SK-N-SH (cell line): Measurements from ENCODE around the gene ELFN2. TPM values are rescaled to one million over a fixed set of nuclear protein-coding genes. Genes with fewer than 3 reads are reported as not detected.
"Not testable (repeated sequence)": the region's sequence is repeated elsewhere in the genome, so short reads cannot be mapped to it uniquely, and the experiment has no call there.

Experiments
- CTCF ChIA-PET: fragments of 300-600, 350-600 bp; formaldehyde crosslinking; extraction: SDS; loops from one replicate; lab custom pipeline; 2021; lab: Yijun Ruan, JAX
- POLR2A ChIA-PET: fragments of 350-600 bp; sonication (Branson Sonifier 250); formaldehyde crosslinking; extraction: SDS; loops from one replicate; lab custom pipeline; 2020; ENCODE audit warnings: antibody characterized with exemption, inconsistent platforms; lab: Yijun Ruan, JAX
- DNase-seq: peaks from one replicate; pipeline ENCODE4 v3.0.0; 2012
- H2AFZ ChIP-seq: fragments of 200-600 bp; sonication (generic); 2 replicates; pipeline ENCODE4 v1.8.1; 2016; ENCODE audit warnings: antibody characterized with exemption, mild to moderate bottlenecking, low read depth
- H3F3A ChIP-seq: fragments of 200-600 bp; sonication (generic); replicated peaks from 2 replicates; pipeline ENCODE3; 2016; ENCODE audit warnings: antibody characterized with exemption, mild to moderate bottlenecking; ENCODE audit not compliant: insufficient read depth
- H3K27ac ChIP-seq, 2 experiments: fragments of 200-500 bp in 1 of 2; fragments of 200-600 bp in 1 of 2; sonication (Bioruptor generic) in 1 of 2; sonication (generic), shearing (Covaris generic) in 1 of 2; 2 replicates each; pipeline versions ENCODE4 v1.5.1 to v1.6.1; 2014 to 2016; ENCODE audit warnings: low read depth in 2 of 2, inconsistent platforms in 1 of 2, low read length in 1 of 2, mild to moderate bottlenecking in 1 of 2, mixed read lengths in 1 of 2
- H3K27me3 ChIP-seq: fragments of 200-600 bp; sonication (generic), shearing (Covaris generic); 2 replicates; pipeline ENCODE4 v1.6.1; 2016; ENCODE audit warnings: mixed run types; ENCODE audit not compliant: insufficient read depth
- H3K36me3 ChIP-seq, 2 experiments: fragments of 200-500 bp in 1 of 2; fragments of 200-600 bp in 1 of 2; sonication (Bioruptor generic) in 1 of 2; sonication (generic) in 1 of 2; replicated peaks in 1 of 2; 2 replicates each; pipeline versions ENCODE3 to v1.5.1; 2014 to 2016; ENCODE audit warnings: low read length in 1 of 2, mild to moderate bottlenecking in 1 of 2; ENCODE audit not compliant: insufficient read depth in 2 of 2, control insufficient read depth in 1 of 2
- H3K4me1 ChIP-seq, 2 experiments: fragments of 200-500 bp in 1 of 2; fragments of 200-600 bp in 1 of 2; sonication (Bioruptor generic) in 1 of 2; sonication (generic), shearing (Covaris generic) in 1 of 2; 2 replicates each; pipeline versions ENCODE4 v1.5.1 to v1.6.1; 2014 to 2016; ENCODE audit warnings: low read depth in 1 of 2, low read length in 1 of 2, mixed run types in 1 of 2; ENCODE audit not compliant: insufficient read depth in 2 of 2, control insufficient read depth in 1 of 2
- H3K4me2 ChIP-seq: fragments of 200-600 bp; sonication (generic), shearing (Covaris generic); 2 replicates; pipeline ENCODE4 v1.6.1; 2017; ENCODE audit warnings: mixed run types
- H3K4me3 ChIP-seq, 2 experiments: fragments of 200-500 bp in 1 of 2; fragments of 200-600 bp in 1 of 2; sonication (Bioruptor generic) in 1 of 2; sonication (generic), shearing (Covaris generic) in 1 of 2; 2 replicates each; pipeline versions ENCODE4 v1.5.1 to v1.8.1; 2014 to 2016; ENCODE audit warnings: low read depth in 2 of 2, inconsistent platforms in 1 of 2, low read length in 1 of 2, mild to moderate bottlenecking in 1 of 2, mixed read lengths in 1 of 2, moderate library complexity in 1 of 2
- H3K79me2 ChIP-seq: fragments of 200-600 bp; sonication (generic); 2 replicates; pipeline ENCODE4 v1.8.1; 2017; ENCODE audit warnings: mild to moderate bottlenecking; ENCODE audit not compliant: insufficient read depth
- H3K9ac ChIP-seq: fragments of 200-600 bp; sonication (generic); 2 replicates; pipeline ENCODE4 v1.6.1; 2017; ENCODE audit warnings: mixed run types
- H3K9me2 ChIP-seq: fragments of 200-600 bp; sonication (generic); 2 replicates; pipeline ENCODE4 v1.6.1; 2017; ENCODE audit warnings: mixed run types
- H3K9me3 ChIP-seq: fragments of 200-600 bp; sonication (generic); 2 replicates; pipeline ENCODE4 v1.6.1; 2017; ENCODE audit warnings: mixed run types, mild to moderate bottlenecking, moderate library complexity
- H4K20me1 ChIP-seq: fragments of 200-600 bp; sonication (generic); 2 replicates; pipeline ENCODE4 v1.6.1; 2017; ENCODE audit warnings: mild to moderate bottlenecking, mixed run types; ENCODE audit not compliant: insufficient read depth
- CHD2 ChIP-seq: fragments of 150-350 bp; IDR thresholded peaks from 2 replicates; pipeline ENCODE4 v1.6.1; 2018; ENCODE audit warnings: low read length; ENCODE audit not compliant: partially characterized antibody
- CTCF ChIP-seq: fragments of 200-600 bp; sonication (generic); IDR thresholded peaks from 2 replicates; pipeline ENCODE4 v1.6.1; 2017; ENCODE audit warnings: antibody characterized with exemption, mild to moderate bottlenecking, moderate library complexity
- ELF1 ChIP-seq: IDR thresholded peaks from 2 replicates; pipeline ENCODE4 v1.4.0; 2012
- FOSL2 ChIP-seq: IDR thresholded peaks from 2 replicates; pipeline ENCODE4 v1.4.0; 2012; ENCODE audit warnings: low read depth, mild to moderate bottlenecking, moderate library complexity, borderline replicate concordance
- FOXM1 ChIP-seq: IDR thresholded peaks from 2 replicates; pipeline ENCODE4 v1.4.0; 2012; ENCODE audit warnings: low read depth, mild to moderate bottlenecking
- GABPA ChIP-seq: IDR thresholded peaks from 2 replicates; pipeline ENCODE4 v1.4.0; 2012; ENCODE audit warnings: low read depth, mild to moderate bottlenecking
- JUND ChIP-seq: IDR thresholded peaks from 2 replicates; pipeline ENCODE4 v1.4.0; 2012
- MEF2A ChIP-seq: IDR thresholded peaks from 2 replicates; pipeline ENCODE4 v1.4.0; 2012; ENCODE audit warnings: low read depth, borderline replicate concordance
- NFIC ChIP-seq: IDR thresholded peaks from 2 replicates; pipeline ENCODE4 v1.4.0; 2012; ENCODE audit warnings: borderline replicate concordance
- NRF1 ChIP-seq: IDR thresholded peaks from 2 replicates; pipeline ENCODE4 v1.6.1; 2012; ENCODE audit warnings: low read depth, mild to moderate bottlenecking, low read length
- POLR2AphosphoS5 ChIP-seq: IDR thresholded peaks from 2 replicates; pipeline ENCODE4 v1.6.1; 2012; ENCODE audit warnings: low read depth, low read length
- RAD21 ChIP-seq: IDR thresholded peaks from 2 replicates; pipeline ENCODE4 v1.6.1; 2012; ENCODE audit warnings: mild to moderate bottlenecking, low read length
- RCOR1 ChIP-seq: fragments of 150-350 bp; IDR thresholded peaks from 2 replicates; pipeline ENCODE4 v1.6.1; 2017; ENCODE audit warnings: antibody characterized with exemption, low read length
- RFX5 ChIP-seq: IDR thresholded peaks from 2 replicates; pipeline ENCODE4 v1.6.1; 2012; ENCODE audit warnings: mild to moderate bottlenecking, improper control_type of control experiment, low read length
- TAF1 ChIP-seq: IDR thresholded peaks from 2 replicates; pipeline ENCODE4 v1.6.1; 2012; ENCODE audit warnings: low read depth, mild to moderate bottlenecking, low read length, moderate library complexity, borderline replicate concordance
- TCF12 ChIP-seq: IDR thresholded peaks from 2 replicates; pipeline ENCODE4 v1.4.0; 2012
- USF1 ChIP-seq: IDR thresholded peaks from 2 replicates; pipeline ENCODE4 v1.4.0; 2012; ENCODE audit warnings: low read depth, borderline replicate concordance
- USF2 ChIP-seq: fragments of 150-350 bp; IDR thresholded peaks from 2 replicates; pipeline ENCODE4 v1.6.1; 2017; ENCODE audit warnings: antibody characterized with exemption, low read length, low read depth, borderline replicate concordance
- WGBS: methylation state at CpG from one replicate; pipeline ENCODE4 v1.1.6; 2017; ENCODE audit warnings: low lambda C conversion rate; 5-methylcytosine and 5-hydroxymethylcytosine counted together
- polyA plus RNA-seq, 3 experiments: library from polyadenylated mRNA; depleted of rRNA; stranded (reverse); fragments of >200 nt; gene quantifications; 2 replicates each; pipeline ENCODE4 v1.2.3, GENCODE V29; 2012

Gene ELFN2
- polyA plus RNA-seq, 1 of the 3 experiments (the other 2 are of a cell fraction), result 2.8 TPM

- Histone ChIP-seq H3K4me2 (no peak overlapping the region), H2AFZ (no peak overlapping the region), H3K27me3 (no peaks in the 10 kb centered on the region), H3K9me3 (no peaks in the 10 kb centered on the region), H3K4me3 (no peak overlapping the region), H4K20me1 (no peaks in the 10 kb centered on the region), H3K36me3 (no peaks in the 10 kb centered on the region), H3K79me2 (no peaks in the 10 kb centered on the region), H3K9me2 (no peaks in the 10 kb centered on the region), H3F3A (no peaks in the 10 kb centered on the region), H3K9ac (no peak overlapping the region), H3K4me1 (peaks cover 0 to 12% of the 10 kb centered on the region in 2 experiments; a peak in 1 of 4 replicates), H3K27ac (no peak overlapping the region)
- ChIA-PET CTCF (interaction anchor here (1.2 to 2.4 kb wide), 5 partner anchors 27 to 141 kb away, joined by 4 to 16 read pairs (median 6); no protein-coding TSS in a partner anchor), POLR2A (interaction anchor here (0.9 kb wide), 1 partner anchor 12 kb away, joined by 4 read pairs; no protein-coding TSS in a partner anchor)
- DNase-seq, result no peak
- TF ChIP-seq JUND (no peak), ELF1 (no peak), FOXM1 (no peak), FOSL2 (no peak), TCF12 (no peak), CHD2 (no peak), USF2 (no peak), USF1 (no peak), POLR2AphosphoS5 (no peak), RFX5 (no peak), MEF2A (no peak), NRF1 (no peak), RCOR1 (no peak), RAD21 (no peak), GABPA (no peak), TAF1 (no peak)
- WGBS, result 71% methylated on average over 6 of the region's 14 CpGs
Observed at GRCh38 chr22:37401401-37402183, 25.7 kb downstream of the ELFN2 start.

- H3K27ac ChIP-seq, result no peak overlapping the region
- 69% methylated on average over 11 of the region's 11 CpGs for WGBS
- no peak overlapping the region for H3K9ac ChIP-seq
- ChIA-PET CTCF (interaction anchor here (1.0 to 2.3 kb wide), 2 partner anchors 13 to 28 kb away, joined by 3 to 16 read pairs; no protein-coding TSS in a partner anchor), POLR2A (no interaction called here)
- H2AFZ ChIP-seq, result no peak overlapping the region
- no peaks in the 10 kb centered on the region for H3K79me2 ChIP-seq
- H3K9me3 ChIP-seq, result no peaks in the 10 kb centered on the region
- H4K20me1 ChIP-seq, result no peaks in the 10 kb centered on the region
- H3K4me3 ChIP-seq, result no peak overlapping the region
- H3K9me2 ChIP-seq, result no peaks in the 10 kb centered on the region
- no peaks in the 10 kb centered on the region for H3K27me3 ChIP-seq
- H3K4me1 ChIP-seq, result peaks cover 0 to 18% of the 10 kb centered on the region in 2 experiments; a peak in 1 of 4 replicates
- no peaks in the 10 kb centered on the region for H3F3A ChIP-seq
- TF ChIP-seq NFIC (peak; percentile 52; the same call in 1 of the 2 replicates), CTCF (no peak)
- no peak overlapping the region for H3K4me2 ChIP-seq
- H3K36me3 ChIP-seq, result no peaks in the 10 kb centered on the region
- DNase-seq, result peak; percentile 62
Observed at GRCh38 chr22:37400719-37401118, 26.6 kb downstream of the ELFN2 start.

- H3K27ac ChIP-seq, DNase-seq, H3K9ac ChIP-seq, POLR2A ChIA-PET, CTCF ChIA-PET, H3K27me3 ChIP-seq, H3K4me2 ChIP-seq, H2AFZ ChIP-seq, H3K79me2 ChIP-seq, H3K4me3 ChIP-seq, H3K9me3 ChIP-seq, H3K36me3 ChIP-seq, H3K9me2 ChIP-seq, H4K20me1 ChIP-seq, H3F3A ChIP-seq: not testable (repeated sequence)
- WGBS, result 91% methylated on average over 8 of the region's 19 CpGs
- H3K4me1 ChIP-seq, result peaks cover 0 to 18% of the 10 kb centered on the region in 2 experiments; a peak in 1 of 4 replicates
Observed at GRCh38 chr22:37399457-37399856, 27.8 kb downstream of the ELFN2 start.
